Left cardiac atrium (tissue), 4 donors: ENCODE results near the gene EML6. TPM values are rescaled to one million over a fixed set of nuclear protein-coding genes. Genes with fewer than 3 reads are reported as not detected.

Source experiments
- ATAC-seq, 2 donors: fragments of 200-7000 bp; cut with Tn5 transposase; one replicate each; pipeline ENCODE4 v1.9.1; 2020; ENCODE audit warnings: mild to moderate bottlenecking in 2 of 2, moderate library complexity in 2 of 2
- DNase-seq: peaks from one replicate; pipeline ENCODE4 v3.0.0-alpha.2; 2020
- intact Hi-C, 2 donors: fragments of 100-400 bp; cut with DNase I; formaldehyde crosslinking; loops; one replicate each; pipeline versions ENCODE4 v1.14.1 to v1.15.1; 2022 to 2023
- total RNA-seq, 2 donors: library from RNA; stranded (reverse); fragmentation: NEBNext Ultra II Directional; extraction: Animal tissue kit (Norgen Biotek cat#: 25700); gene quantifications; one replicate each; pipeline ENCODE4 v1.2.1, GENCODE V29; 2021
- donor health status: DM: no; HTN: yes; CAD: no.
- donor health status: DM: no; HTN: yes; CAD: no; lungs with severe emphysema.
- donor health status: DM: yes; HTN: yes; CAD: no.
- donor health status: Dilated cardiomyopathy.

EML6 gene
- total RNA-seq, 2 donors from 2014 or later, result 0.52 to 0.62 TPM

DNA sequence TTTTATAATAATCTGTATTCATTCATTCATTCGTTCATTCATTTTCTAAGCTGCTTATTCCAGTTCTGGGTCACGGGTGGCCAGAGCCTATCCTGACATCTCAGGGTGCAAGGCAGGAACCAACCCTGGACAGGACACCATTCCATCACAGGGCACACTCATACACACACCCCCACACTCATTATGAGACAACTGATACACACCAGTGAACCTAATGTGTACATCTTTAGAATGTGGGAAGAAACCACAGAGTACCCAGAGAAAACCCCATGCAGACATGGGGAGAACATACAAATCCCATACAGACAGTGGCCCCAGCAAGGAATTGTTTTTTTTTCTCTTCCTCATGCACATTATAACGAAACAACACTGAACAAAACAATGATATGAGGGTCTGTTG is 272.1 kb downstream of the EML6 start:
- ATAC-seq (peak in 1 of 2 donors; percentile 19), DNase-seq (no peak)
- intact Hi-C loops, result no loop called here

DNA sequence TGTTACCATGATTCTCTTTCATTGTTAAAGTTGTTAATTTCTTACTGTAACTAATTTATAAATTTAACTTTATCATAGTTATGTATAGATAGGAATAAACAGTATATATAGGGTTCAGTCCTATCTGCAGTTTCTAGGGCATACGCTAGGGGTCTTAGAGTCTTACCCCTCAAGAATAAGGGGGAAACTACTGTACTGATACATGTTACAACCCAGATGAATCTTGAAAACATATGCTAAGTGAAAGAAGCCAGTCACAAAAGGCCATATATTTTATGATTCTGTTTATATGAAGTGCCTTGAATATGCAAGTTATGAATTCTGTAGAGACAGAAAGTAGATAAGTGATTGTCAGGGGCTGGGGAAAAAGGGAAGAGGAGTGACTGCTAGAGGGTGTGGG is 274.4 kb downstream of the EML6 start:
- no peak for ATAC-seq
- intact Hi-C loops, result no loop called here
- no peak for DNase-seq

DNA sequence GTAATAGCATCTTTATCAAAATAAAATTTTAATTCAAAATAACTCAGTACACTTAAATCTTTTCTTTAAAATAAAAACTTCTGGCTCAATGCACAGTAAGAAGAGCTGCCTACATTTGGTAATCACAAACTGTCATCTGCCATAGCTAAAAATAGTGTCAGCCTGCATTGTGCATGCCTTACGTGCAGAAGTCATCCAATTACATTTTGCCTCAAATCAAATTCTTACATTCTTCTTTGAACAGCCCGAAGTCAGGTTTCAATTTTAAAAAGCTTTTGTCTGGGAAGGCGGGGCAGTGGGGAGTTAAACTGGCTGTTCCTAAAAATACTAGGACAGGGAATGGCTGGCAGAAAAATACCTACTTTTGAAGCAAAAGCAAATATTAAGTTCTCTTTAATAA is 275.7 kb downstream of the EML6 start:
- intact Hi-C loops, result no loop called here
- DNase-seq (no peak), ATAC-seq (no peak)

DNA sequence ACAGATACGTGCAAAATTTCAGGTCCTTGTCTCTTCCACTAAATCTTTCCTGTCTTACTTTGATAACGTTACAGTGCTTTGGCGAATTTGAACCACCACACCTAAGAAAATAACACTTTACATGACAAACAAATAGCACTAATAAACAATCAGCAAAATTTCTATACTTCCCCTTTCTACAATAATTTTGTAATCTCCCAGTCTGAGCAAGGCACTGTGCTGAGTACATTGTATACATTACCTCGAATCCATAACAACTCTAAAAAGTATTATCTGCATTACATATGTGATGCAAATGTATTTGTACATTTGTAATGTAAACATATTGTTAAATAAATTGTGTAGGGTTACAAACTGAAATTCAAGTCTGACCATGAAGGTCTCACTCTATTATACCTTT is 276.9 kb downstream of the EML6 start:
- DNase-seq, result no peak
- intact Hi-C loops, result no loop called here
- no peak for ATAC-seq

DNA sequence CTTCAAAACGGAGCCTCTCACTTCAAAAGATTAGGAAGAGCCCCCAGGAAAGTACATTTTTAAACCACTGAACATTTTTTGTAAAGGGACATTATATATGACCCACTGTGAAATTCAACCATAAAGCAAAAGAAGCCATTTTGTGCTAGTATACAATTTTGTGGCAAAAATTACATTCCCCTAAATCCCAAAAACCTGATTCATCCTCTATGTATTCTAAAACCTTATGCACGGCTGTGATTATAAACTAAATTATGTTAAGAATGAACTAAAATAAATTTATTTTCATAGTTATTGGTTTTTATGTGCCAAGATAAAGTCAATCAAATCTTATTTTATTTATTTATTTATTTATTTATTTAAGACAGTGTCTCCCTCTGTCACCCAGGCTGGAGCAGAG is 278.3 kb downstream of the EML6 start:
- DNase-seq (no peak), ATAC-seq (no peak)
- intact Hi-C loops, result no loop called here

DNA sequence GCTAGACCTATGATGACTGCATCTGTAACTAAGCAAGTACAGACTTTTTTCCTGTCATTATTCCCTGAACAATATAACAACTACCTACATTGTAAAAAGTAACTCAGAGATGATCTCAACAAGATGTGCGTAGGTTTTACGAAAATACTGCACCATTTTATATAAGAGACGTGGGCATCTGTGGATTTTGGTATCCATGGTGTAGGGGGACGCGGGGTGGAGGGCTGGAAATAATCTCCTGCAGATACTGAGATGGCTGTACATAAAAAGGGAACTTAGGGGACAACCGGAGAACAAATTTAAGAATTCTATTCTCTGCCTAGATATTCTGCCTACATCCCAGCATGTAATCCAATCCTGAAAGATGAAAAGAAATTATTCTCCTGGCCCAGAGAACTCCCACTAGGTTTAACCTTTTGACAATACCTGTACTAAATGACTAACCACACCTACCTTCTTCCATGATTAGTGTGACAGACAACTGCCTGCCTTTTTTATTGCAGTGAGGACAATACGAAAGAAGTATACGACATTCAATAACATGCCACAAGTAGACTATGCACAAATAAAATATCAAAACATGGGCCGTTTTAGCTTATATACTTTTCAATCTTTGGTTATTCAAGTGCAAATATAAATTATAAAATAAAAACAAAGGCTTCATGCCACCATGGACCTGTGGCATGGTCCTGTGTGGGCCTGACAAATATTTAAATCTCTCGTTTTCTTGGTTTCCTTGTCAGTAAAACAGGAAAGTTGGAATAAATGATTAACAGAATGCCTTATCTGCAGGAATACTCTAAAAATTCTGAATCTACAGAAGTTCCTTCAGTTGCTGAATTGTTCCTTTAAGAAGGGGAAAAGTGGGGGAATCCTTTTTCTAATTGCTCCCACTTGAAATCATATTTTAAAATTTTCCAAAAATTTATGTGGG is 280.5 kb downstream of the EML6 start:
- no peak for DNase-seq
- ATAC-seq, result no peak
- intact Hi-C loops, result no loop called here

DNA sequence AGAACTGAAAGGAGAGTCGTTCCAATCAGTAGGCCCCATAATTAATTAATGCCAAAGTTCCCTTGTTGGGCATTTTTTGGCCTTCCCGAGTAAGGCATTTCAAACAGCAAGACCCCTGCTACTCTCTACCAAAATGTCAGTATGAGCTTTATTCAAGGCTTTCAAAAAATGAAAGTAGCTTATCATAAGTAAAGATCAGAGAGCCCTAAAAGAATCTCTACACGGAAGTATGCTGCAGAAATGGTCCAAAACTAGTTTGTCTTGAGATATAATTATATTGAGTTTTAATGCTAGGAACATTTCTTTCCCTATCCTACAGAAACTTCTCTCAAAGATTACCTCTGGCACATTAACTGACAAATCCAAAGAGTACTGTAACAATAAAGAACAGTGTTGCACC is 282.8 kb downstream of the EML6 start:
- ATAC-seq, result no peak
- intact Hi-C loops, result no loop called here

DNA sequence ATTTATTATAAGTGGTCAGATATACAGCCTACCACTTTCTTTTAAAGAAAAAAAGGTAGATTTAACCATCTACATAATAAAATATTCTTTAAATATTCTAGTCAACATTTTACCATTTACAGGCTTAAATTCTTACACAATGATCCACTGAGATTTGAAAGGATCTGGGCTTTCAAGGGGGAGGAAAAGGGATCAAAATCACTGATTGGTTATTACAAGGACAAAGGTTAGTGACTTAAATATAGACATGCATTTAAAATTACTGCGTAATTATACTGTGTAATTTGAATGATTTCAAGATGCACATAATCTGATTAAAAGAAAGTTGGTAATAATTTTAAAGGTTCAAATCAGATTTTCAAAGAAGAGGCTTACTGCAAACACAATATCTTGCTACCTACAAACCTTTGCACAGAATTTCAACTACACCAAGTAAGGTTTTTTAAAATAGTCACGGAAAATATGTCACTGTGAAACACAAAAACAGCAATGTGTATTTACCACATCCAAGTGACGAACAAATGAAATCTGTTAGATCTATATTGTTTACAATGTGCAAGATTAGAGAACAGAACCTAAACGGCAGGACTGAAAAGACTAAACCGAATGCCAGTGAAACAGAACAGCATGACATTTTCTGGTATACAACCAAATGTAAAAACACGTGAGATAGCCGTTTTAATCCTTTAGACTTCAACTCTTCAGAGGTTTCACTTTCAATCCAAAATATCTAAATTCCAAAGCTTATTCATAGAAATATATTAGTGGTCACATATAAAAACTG is 286.0 kb downstream of the EML6 start:
- no peak for DNase-seq
- intact Hi-C loops, result no loop called here
- ATAC-seq, result no peak

More for the DNA sequence above, 282.8 kb downstream of the EML6 start:
- DNase-seq, result no peak

DNA sequence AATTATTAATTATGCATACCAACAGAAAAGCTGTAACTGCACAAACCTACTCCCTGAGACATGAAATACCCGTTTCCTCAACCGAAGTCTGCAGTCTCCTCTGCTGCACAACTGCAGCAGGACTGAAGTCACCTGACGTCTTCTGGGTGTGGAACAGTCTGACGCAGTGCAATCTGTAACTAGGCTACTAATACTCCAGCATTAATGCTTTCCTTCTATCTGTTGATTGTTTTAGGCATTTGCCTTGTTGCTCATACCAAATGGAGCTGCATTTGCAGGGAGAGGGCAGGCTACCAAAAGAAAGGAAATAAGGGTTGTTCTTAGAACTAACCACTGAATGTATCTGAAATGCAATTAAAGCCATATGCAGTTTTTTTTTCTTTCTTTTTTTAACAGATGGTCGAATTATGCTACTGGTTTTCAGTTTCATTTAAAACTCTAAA is 286.7 kb downstream of the EML6 start:
- intact Hi-C loops, result no loop called here
- DNase-seq, result peak; percentile 27
- ATAC-seq, result peak; percentile 80 to 84

DNA sequence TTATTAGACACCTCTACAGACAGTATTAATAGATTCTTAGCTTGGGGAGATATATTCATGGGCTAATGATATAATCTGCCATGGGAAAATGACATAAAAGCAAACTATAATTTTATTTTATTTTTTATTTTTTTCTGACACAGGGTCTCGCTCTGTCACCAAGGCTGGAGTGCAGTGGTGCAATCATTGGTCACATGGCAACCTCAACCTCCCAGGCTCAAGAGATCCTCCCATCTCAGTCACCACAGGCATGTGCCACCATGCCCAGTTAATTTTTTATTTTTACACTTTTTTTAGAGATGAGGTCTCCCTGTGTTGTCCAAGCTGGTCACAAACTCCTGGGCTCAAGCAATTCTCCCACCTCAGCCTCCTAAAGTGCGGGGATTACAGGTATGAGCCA is 287.5 kb downstream of the EML6 start:
- no peak for DNase-seq
- peak in 1 of 2 donors; percentile 48 for ATAC-seq
- intact Hi-C loops, result no loop called here

DNA sequence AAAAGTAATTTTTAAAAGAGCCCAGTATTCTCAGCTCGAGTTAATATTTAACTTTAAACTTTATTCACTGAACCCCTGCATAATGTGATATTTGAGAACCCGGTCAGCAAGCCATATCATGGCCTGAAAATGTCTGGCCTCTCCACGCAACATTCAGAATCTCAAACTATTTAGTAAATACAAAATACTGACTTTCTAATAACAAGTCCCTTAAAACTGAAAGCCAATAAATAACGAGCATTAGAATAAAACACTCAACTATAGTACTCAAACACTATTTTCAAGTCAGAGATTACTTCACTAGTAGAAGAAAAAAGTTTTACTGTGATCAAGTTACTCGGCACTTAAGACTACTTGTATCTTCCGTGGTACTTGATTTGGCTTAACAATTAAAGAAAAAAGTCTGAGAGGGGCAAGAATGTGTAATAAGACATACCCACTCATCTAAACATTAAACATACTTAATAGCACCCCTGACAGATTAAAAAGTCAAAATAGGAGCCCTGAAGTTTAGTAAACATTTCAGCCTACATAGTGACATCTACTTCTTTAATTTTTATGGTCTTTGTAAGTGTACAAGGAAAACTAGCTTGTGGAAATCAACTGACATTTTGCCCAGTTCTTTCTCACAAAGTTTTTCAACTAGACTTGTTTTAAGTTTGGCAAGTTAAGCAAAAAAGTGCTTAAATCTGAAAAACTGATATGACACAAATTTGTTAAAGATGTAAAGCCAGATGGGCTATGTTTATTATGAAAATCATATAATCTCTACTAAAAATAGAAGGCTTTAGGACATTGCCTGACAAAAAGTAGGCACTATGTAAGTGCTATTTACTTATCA is 288.6 kb downstream of the EML6 start:
- ATAC-seq (no peak), DNase-seq (no peak)
- intact Hi-C loops, result no loop called here

DNA sequence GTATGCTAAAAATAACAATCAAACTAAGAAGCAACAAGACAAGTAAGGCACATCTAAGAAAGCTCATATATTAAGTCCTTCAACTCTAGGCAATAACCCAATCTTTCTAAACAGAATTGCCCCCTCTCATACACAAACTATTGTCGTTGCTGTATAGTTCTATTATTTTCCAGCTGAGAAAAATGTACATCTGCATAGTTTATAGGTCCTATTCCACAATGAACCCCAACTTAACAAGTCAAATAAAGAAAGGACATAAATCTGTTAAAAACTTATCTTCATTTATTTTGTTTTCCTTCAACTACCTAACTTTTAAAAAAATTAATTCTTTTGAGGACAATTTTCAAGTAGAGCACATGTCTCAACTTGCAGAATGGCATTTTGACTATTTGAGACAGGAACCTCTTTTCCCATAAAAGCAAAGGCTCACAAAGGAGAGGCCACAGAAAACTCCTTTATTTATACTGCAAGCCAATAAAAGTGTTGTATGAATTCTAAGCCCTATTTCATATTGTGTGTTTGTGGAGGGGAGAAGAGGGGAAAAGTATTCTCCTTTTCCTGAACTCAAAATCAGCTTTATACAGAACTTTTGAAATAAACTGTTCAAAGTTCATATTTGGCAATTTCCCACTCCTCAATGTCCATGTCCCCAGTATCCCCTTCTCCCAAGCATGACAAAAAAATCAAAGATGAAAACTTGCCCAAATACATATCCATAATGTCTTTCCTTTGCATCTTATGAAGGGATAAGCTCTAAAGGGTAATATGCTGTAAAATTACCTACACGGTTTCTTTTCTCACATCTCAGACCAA is 289.4 kb downstream of the EML6 start:
- ATAC-seq (no peak), DNase-seq (no peak)
- intact Hi-C loops, result no loop called here

DNA sequence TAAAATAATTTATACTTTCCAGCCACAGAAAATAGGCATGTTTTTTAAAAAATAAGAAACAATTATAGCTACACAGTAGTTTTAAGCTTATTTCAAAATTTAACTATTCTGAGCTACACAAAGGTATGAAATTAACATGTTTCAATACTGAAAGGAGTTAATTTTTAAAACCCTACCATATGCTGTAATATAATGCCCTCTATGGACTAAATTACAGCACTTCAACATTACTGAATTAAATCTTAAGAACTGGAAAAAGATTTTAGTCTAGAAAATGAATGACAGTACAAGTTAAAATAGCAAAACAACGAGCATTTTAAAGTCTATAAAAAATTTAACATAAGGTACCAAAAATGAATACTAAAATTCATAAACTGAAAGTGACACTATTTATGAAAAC is 290.5 kb downstream of the EML6 start:
- intact Hi-C loops, result loop anchor here in 1 of 2 donors (2.0 kb wide), 1 partner anchor 155 kb away; no protein-coding TSS in a partner anchor
- ATAC-seq, result no peak

DNA sequence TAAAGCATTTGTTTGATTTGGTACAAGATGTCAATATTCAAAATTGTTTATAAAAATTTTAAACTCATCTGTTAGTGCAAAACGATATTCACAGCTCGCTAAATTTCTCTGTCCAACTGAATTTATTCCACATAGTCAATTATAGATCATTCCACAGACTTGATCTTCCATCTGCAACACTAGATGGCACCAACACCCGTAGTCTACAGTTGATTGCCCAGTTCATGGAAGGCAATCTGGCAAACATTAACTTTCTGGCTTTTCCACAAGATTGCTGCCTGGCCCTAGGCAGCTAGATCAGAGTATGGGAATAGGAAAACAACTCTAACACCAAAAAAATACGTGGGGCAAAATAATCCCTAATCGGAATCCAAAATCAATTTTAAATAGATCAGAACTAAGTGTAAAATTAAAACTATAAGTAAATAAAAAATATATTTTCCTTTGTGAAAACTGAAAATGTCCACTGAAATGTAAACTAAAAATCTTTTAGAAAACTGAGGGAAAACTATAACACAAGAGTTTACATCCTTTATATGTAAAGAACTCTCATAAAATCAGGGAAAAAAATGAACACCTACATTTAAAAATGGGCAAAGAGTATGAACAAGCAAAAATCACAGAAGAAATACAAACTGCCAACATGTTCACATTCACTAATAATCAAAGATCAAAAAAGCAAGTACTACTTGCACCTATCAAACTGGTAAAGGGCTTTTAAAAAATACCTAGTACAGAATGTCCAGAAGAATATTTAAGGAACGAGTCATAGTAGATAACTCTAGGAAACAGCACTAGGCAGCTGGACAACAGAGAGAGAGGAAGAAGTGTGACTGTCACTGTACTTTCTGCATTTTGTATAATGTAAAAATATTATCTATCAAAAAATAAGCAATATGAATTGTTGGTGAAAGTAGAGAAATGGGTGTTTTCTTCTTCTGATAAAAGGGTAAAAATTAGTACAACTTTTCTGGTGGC is 291.8 kb downstream of the EML6 start:
- intact Hi-C loops, result loop anchor here in 1 of 2 donors (2.0 kb wide), 1 partner anchor 154 kb away; no protein-coding TSS in a partner anchor
- DNase-seq, result peak; percentile 24
- peak; percentile 75 to 81 for ATAC-seq

More for the DNA sequence above, 290.5 kb downstream of the EML6 start:
- no peak for DNase-seq

DNA sequence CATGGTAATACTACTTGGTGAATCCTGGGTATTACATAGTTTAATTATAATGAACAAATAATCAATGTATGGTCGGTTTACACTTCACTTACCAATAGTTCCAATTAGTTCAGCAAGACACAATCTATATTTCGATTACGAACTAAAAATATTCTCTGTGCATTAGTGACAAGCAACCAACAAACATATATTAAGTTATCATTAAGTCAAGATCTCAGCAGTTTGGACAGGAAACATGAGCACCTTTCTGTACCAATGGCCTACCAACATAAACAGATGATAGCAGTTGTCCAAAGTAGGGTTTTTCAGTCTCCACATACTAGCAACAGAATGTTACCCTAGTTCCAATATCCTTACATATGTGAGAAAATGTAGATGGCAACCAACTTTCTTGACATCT is 294.0 kb downstream of the EML6 start:
- DNase-seq (no peak), ATAC-seq (no peak)
- intact Hi-C loops, result no loop called here

DNA sequence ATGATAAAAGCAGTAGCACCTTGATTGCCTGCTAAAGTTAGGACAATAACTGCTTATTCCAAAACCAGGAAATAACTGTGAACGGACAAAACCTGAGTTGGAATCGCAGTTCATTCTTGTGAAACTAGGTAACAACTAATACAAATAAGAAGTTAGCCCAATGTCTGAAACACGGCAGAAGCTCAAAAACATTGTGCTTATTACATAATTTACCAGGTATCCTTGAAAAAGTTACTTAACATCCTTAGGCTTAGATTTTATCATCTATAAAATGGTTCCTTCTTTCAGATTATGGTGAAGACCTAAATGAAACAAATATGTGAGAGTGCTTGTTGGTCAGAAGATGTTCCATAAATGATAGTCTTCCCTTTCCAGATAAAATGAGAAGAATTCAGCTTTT is 294.4 kb downstream of the EML6 start:
- ATAC-seq (no peak), DNase-seq (no peak)
- intact Hi-C loops, result no loop called here

DNA sequence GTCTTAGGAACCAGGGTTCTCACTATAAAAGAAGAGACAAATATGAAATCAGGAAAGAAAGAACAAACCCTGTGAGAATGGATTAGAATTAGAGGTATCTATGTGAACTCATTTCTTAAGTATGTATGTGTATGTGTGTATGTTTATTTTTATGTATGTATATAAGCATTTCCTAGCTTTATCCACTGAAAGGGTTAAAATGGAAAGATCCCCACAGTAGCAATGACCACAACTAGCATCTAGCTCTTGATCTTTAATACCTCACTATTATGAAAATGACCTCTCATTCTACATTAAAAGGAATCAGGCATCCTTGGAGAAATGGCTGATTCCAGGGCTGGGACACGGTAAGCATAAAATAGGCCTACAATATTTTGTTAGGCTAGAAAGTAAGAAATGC is 295.2 kb downstream of the EML6 start:
- ATAC-seq, result no peak
- intact Hi-C loops, result no loop called here

More for the DNA sequence above, 295.2 kb downstream of the EML6 start:
- DNase-seq, result no peak
